Right lobe of liver (tissue), 4 donors: Measurements from ENCODE around the gene PHF2.

Experiments
- CTCF ChIP-seq, 4 donors: fragments of 200-600 bp in 3 of 4; fragments of 450-650 bp in 1 of 4; IDR thresholded peaks; one replicate each; pipeline versions ENCODE4 v1.5.1 to v1.8.0; 2016 to 2022; ENCODE audit warnings: antibody characterized with exemption in 4 of 4, mild to moderate bottlenecking in 2 of 4
- POLR2A ChIP-seq: fragments of 450-650 bp; IDR thresholded peaks from one replicate; pipeline ENCODE4 v1.6.1; 2017; ENCODE audit warnings: antibody characterized with exemption, mild to moderate bottlenecking
- donor health status: DM: no; HTN: no; CAD: no.
- donor health status: DM: no; HTN: no; CAD: no.
- donor health status: DM: no; HTN: yes; CAD: no.

GRCh38 chr9:93637886-93638285, 61.5 kb downstream of the PHF2 start:
- TF ChIP-seq CTCF (IDR thresholded peaks at IDR 0.05) (no peak), POLR2A (no peak)
